ENCODE results near the gene TCF7L1.

The TCF7L1 gene

DNA sequence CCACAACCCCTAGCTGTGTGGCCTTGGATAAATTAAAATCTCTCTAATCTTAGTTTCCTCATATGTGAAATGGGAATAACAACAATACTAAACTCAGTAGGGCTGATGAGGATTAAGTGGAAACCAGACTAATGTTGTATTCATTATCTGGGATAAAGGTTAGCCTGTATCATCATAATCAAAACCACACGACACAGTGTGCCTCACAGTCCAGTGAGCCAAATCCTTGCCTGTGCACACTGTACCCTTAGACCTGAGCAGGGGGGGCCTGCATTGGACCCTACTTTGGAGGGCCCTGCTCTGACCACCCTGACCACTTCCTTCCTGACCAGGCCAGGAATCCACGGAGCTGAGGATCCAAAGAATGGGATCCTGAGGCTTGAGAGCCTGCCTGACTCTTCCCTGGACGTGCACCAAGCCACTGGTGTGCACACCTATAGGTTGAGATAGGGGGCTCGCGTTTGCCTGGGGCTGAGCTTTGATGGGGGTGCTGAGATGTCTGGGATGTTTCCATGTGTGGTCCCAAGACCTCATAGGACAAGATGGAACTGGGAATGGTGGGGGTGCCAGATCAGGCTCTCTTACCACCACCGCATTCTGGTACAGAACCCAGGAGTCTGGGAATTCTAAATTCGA, 124.9 kb downstream of the TCF7L1 start:
- TF ChIP-seq ARNTL (CRISPR knock-in tag; IDR thresholded peaks at IDR 0.05; ENCODE audit: borderline replicate concordance, low read depth) (no peak), ZNF70 (CRISPR knock-in tag; IDR thresholded peaks at IDR 0.05) (no peak), PPARA (CRISPR knock-in tag; IDR thresholded peaks at IDR 0.05; ENCODE audit: borderline replicate concordance) (0 out of 2 replicates have a peak, but pooled peaks have one; percentile 56), ISL1 (CRISPR knock-in tag; IDR thresholded peaks at IDR 0.05) (no peak), ZFP3 (CRISPR knock-in tag; IDR thresholded peaks at IDR 0.05) (no peak), TCF4 (CRISPR knock-in tag; IDR thresholded peaks at IDR 0.05; ENCODE audit: borderline replicate concordance) (no peak)
- TF ChIP-seq, protein P1, sequence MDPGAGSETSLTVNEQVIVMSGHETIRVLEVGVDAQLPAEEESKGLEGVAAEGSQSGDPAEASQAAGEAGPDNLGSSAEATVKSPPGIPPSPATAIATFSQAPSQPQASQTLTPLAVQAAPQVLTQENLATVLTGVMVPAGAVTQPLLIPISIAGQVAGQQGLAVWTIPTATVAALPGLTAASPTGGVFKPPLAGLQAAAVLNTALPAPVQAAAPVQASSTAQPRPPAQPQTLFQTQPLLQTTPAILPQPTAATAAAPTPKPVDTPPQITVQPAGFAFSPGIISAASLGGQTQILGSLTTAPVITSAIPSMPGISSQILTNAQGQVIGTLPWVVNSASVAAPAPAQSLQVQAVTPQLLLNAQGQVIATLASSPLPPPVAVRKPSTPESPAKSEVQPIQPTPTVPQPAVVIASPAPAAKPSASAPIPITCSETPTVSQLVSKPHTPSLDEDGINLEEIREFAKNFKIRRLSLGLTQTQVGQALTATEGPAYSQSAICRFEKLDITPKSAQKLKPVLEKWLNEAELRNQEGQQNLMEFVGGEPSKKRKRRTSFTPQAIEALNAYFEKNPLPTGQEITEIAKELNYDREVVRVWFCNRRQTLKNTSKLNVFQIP (CRISPR knock-in tag; IDR thresholded peaks at IDR 0.05; ENCODE audit: borderline replicate concordance, low read depth), result no peak
- ATAC-seq, result peak; percentile 54

DNA sequence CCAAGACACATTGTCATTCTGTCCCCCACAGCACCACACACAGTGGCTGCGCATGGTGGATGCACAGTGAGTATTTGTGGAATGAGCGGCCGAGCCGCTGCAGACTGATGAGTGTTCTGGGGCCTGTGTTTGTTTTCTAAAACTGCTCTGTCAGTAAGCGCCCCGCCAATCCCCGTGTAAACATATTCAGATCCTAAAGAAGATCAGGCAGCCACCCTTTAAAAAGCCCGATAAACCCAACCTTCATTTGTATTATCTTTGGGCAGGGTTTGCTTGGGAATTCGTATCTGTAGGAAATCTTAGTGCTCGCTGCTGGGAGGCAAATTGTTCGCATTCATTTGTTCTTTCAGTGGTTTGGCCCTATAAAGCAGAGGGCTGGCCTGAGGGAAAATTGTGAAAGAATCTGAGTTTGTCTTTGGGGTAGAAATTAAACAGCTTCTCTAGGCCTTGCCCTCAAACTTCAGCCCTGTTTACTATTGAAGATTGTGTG, 126.0 kb downstream of the TCF7L1 start:
- ATAC-seq, result no peak
- TF ChIP-seq ARNTL (CRISPR knock-in tag; IDR thresholded peaks at IDR 0.05; ENCODE audit: borderline replicate concordance, low read depth) (no peak), BACH2 (CRISPR knock-in tag; IDR thresholded peaks at IDR 0.05; ENCODE audit: borderline replicate concordance) (no peak)
- TF ChIP-seq, protein P2, sequence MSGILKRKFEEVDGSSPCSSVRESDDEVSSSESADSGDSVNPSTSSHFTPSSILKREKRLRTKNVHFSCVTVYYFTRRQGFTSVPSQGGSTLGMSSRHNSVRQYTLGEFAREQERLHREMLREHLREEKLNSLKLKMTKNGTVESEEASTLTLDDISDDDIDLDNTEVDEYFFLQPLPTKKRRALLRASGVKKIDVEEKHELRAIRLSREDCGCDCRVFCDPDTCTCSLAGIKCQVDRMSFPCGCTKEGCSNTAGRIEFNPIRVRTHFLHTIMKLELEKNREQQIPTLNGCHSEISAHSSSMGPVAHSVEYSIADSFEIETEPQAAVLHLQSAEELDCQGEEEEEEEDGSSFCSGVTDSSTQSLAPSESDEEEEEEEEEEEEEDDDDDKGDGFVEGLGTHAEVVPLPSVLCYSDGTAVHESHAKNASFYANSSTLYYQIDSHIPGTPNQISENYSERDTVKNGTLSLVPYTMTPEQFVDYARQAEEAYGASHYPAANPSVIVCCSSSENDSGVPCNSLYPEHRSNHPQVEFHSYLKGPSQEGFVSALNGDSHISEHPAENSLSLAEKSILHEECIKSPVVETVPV (CRISPR knock-in tag; IDR thresholded peaks at IDR 0.05), result no peak

DNA sequence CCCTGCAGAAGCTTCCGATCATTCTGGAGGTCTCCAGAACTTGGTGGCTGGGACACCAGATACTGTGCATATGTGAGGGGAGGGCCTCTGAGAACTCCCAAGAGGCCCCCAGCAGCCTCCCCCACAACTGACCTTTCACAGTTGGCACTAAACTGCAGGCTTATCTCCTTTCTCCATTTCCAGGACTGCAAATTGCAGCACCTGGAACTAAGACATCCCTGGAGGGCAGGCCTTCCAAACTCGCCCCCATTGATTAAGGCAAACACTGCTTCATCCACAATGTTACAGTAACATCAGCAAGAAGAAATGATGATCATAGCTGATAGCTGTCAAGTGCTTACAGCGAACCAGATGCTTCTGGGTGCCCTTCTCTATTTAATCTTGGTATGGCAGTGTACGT, 126.7 kb downstream of the TCF7L1 start:
- TF ChIP-seq, protein P3, sequence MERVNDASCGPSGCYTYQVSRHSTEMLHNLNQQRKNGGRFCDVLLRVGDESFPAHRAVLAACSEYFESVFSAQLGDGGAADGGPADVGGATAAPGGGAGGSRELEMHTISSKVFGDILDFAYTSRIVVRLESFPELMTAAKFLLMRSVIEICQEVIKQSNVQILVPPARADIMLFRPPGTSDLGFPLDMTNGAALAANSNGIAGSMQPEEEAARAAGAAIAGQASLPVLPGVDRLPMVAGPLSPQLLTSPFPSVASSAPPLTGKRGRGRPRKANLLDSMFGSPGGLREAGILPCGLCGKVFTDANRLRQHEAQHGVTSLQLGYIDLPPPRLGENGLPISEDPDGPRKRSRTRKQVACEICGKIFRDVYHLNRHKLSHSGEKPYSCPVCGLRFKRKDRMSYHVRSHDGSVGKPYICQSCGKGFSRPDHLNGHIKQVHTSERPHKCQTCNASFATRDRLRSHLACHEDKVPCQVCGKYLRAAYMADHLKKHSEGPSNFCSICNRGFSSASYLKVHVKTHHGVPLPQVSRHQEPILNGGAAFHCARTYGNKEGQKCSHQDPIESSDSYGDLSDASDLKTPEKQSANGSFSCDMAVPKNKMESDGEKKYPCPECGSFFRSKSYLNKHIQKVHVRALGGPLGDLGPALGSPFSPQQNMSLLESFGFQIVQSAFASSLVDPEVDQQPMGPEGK (CRISPR knock-in tag; IDR thresholded peaks at IDR 0.05; ENCODE audit: borderline replicate concordance), result no peak
- TF ChIP-seq ZC3H10 (CRISPR knock-in tag; IDR thresholded peaks at IDR 0.05) (no peak), BACH2 (CRISPR knock-in tag; IDR thresholded peaks at IDR 0.05; ENCODE audit: borderline replicate concordance) (no peak), SNAI2 (CRISPR knock-in tag; IDR thresholded peaks at IDR 0.05) (no peak)
- no peak for ATAC-seq

DNA sequence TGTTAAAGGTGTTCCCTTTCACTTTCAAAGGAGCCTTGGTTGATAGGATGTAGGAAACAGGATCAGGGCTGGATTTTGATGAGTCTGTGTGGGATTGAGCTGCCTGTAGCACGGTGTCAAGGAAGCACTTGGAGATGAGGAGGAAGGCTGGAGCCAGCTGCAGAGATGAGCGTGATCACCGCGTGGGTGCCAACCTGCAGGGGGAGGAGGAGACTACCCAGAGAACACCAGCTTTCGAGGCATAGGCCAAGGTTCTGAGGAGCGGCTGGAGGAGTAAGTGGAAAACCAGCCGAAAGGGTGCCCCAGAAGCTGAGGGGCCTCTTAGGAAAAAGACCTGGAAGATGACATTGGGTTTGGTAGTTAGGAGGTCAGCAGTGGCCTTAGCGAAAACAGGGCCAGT, 130.4 kb downstream of the TCF7L1 start:
- TF ChIP-seq ZNF565 (CRISPR knock-in tag; conservative IDR thresholded peaks at IDR 0.05; ENCODE audit: low read depth) (no peak), ZFP30 (CRISPR knock-in tag; IDR thresholded peaks at IDR 0.05) (no peak), CSDC2 (CRISPR knock-in tag; IDR thresholded peaks at IDR 0.05) (no peak), PPARA (CRISPR knock-in tag; IDR thresholded peaks at IDR 0.05; ENCODE audit: borderline replicate concordance) (no peak), GLIS3 (CRISPR knock-in tag; IDR thresholded peaks at IDR 0.05) (no peak), ZNF70 (CRISPR knock-in tag; IDR thresholded peaks at IDR 0.05) (no peak), ZC3H10 (CRISPR knock-in tag; IDR thresholded peaks at IDR 0.05) (no peak), SNAI2 (CRISPR knock-in tag; IDR thresholded peaks at IDR 0.05) (no peak), RARB (CRISPR knock-in tag; IDR thresholded peaks at IDR 0.05) (no peak), ZFP3 (CRISPR knock-in tag; IDR thresholded peaks at IDR 0.05) (no peak), TOX (CRISPR knock-in tag; IDR thresholded peaks at IDR 0.05; ENCODE audit: borderline replicate concordance) (no peak), TCF4 (CRISPR knock-in tag; IDR thresholded peaks at IDR 0.05; ENCODE audit: borderline replicate concordance) (no peak)
- TF ChIP-seq, protein P4, sequence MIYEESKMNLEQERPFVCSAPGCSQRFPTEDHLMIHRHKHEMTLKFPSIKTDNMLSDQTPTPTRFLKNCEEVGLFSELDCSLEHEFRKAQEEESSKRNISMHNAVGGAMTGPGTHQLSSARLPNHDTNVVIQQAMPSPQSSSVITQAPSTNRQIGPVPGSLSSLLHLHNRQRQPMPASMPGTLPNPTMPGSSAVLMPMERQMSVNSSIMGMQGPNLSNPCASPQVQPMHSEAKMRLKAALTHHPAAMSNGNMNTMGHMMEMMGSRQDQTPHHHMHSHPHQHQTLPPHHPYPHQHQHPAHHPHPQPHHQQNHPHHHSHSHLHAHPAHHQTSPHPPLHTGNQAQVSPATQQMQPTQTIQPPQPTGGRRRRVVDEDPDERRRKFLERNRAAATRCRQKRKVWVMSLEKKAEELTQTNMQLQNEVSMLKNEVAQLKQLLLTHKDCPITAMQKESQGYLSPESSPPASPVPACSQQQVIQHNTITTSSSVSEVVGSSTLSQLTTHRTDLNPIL (CRISPR knock-in tag; IDR thresholded peaks at IDR 0.05; ENCODE audit: low read depth), result no peak
- TF ChIP-seq, protein P3 (CRISPR knock-in tag; IDR thresholded peaks at IDR 0.05; ENCODE audit: borderline replicate concordance), result no peak
- TF ChIP-seq, protein P1 (CRISPR knock-in tag; IDR thresholded peaks at IDR 0.05; ENCODE audit: borderline replicate concordance, low read depth), result no peak
- no peak for ATAC-seq

Measured in SK-N-SH treated with all-trans-retinoic acid at 6 μM for 48 hours (cell line).